T-helper 17 cell (primary cell): ENCODE results near the gene KRTAP12-1. TPM values are rescaled to one million over a fixed set of nuclear protein-coding genes. Genes with fewer than 3 reads are reported as not detected.
"Not testable (repeated sequence)": the region's sequence is repeated elsewhere in the genome, so short reads cannot be mapped to it uniquely, and the experiment has no call there.

Experiments
- ATAC-seq: fragments of 150-1000 bp; cut with Tn5 transposase; 2 replicates; pipeline ENCODE4 v1.10.0; 2021; ENCODE audit warnings: mild to moderate bottlenecking, moderate library complexity
- DNase-seq, 3 donors: peaks; one replicate each; pipeline versions ENCODE4 v3.0.0 to v3.0.0-alpha.2; 2020 to 2021
- H3K9me3 ChIP-seq: one replicate; pipeline ENCODE4 v1.7.0; 2013; ENCODE audit warnings: low read length, mild to moderate bottlenecking; ENCODE audit not compliant: control insufficient read depth, poor library complexity, severe bottlenecking
- H3K27ac Mint-ChIP-seq: one replicate; pipeline ENCODE4 v1.8.0; 2022; ENCODE audit warnings: mild to moderate bottlenecking, moderate library complexity, mixed read lengths
- H3K27me3 Mint-ChIP-seq: one replicate; pipeline ENCODE4 v1.8.0; 2022; ENCODE audit warnings: mixed read lengths
- H3K36me3 Mint-ChIP-seq: one replicate; pipeline ENCODE4 v1.8.0; 2022; ENCODE audit warnings: low read depth, mixed read lengths
- H3K4me1 Mint-ChIP-seq: one replicate; pipeline ENCODE4 v1.8.0; 2022; ENCODE audit warnings: mild to moderate bottlenecking, mixed read lengths
- H3K4me3 Mint-ChIP-seq: one replicate; pipeline ENCODE4 v1.8.0; 2022; ENCODE audit warnings: mild to moderate bottlenecking, moderate library complexity, mixed read lengths
- total RNA-seq, 4 donors: library from RNA in 2 of 4; stranded (reverse) in 2 of 4; gene quantifications; one replicate each; pipeline ENCODE4 v1.2.3 and lab custom pipeline; 2022 to 2026

Gene KRTAP12-1
- total RNA-seq, 2 donors from 2014 or later = not detected

- ATAC-seq = no peak
Observed at GRCh38 chr21:44700101-44701022, 18.4 kb upstream of the KRTAP12-1 start.

GRCh38 chr21:44699502-44700001 lies 17.6 kb upstream of the KRTAP12-1 start:
- ATAC-seq (no peak), DNase-seq (no peak)
- Mint-ChIP-seq H3K36me3 (peaks cover 17% of the 10 kb centered on the region), H3K27me3 (peaks cover 85% of the 10 kb centered on the region), H3K27ac (no peak overlapping the region), H3K4me1 (peaks cover 20% of the 10 kb centered on the region), H3K4me3 (no peak overlapping the region)
- H3K9me3 ChIP-seq = no peaks in the 10 kb centered on the region

More at GRCh38 chr21:44700101-44701022, 18.4 kb upstream of the KRTAP12-1 start:
- Mint-ChIP-seq H3K4me3 (no peak overlapping the region), H3K27me3 (peaks cover 93% of the 10 kb centered on the region), H3K4me1 (peaks cover 20% of the 10 kb centered on the region), H3K27ac (no peak overlapping the region), H3K36me3 (peaks cover 19% of the 10 kb centered on the region)
- no peaks in the 10 kb centered on the region for H3K9me3 ChIP-seq
- no peak for DNase-seq

GRCh38 chr21:44697811-44698734 lies 16.1 kb upstream of the KRTAP12-1 start:
- H3K36me3 Mint-ChIP-seq = peaks cover 17% of the 10 kb centered on the region
- no peak for DNase-seq
- no peak overlapping the region for H3K27ac Mint-ChIP-seq
- no peak for ATAC-seq
- H3K4me1 Mint-ChIP-seq = peaks cover 20% of the 10 kb centered on the region
- H3K4me3 Mint-ChIP-seq = no peak overlapping the region
- H3K27me3 Mint-ChIP-seq = peaks cover 73% of the 10 kb centered on the region
- H3K9me3 ChIP-seq = no peaks in the 10 kb centered on the region

- not testable (repeated sequence) for ATAC-seq, H3K27ac Mint-ChIP-seq, H3K9me3 ChIP-seq, DNase-seq
- peaks cover 66% of the 10 kb centered on the region for H3K27me3 Mint-ChIP-seq
- H3K4me1 Mint-ChIP-seq = peaks cover 18% of the 10 kb centered on the region
- peak within 1 kb of the TSS; percentile 19 for H3K4me3 Mint-ChIP-seq
- H3K36me3 Mint-ChIP-seq = peaks cover 12% of the 10 kb centered on the region
Observed at GRCh38 chr21:44697172-44697810, 15.3 kb upstream of the KRTAP12-1 start, which contains the start of gene KRTAP10-12. KRTAP10-12 (plus strand) TSS chr21:44697172; CDS start chr21:44697202, 30 bp downstream.

GRCh38 chr21:44696572-44696971 lies 14.6 kb upstream of the KRTAP12-1 start:
- H3K4me1 Mint-ChIP-seq = peaks cover 18% of the 10 kb centered on the region
- no peak for DNase-seq

GRCh38 chr21:44695641-44696040 lies 13.7 kb upstream of the KRTAP12-1 start:
- no peaks in the 10 kb centered on the region for H3K9me3 ChIP-seq
- Mint-ChIP-seq H3K4me3 (no peak overlapping the region), H3K4me1 (peaks cover 20% of the 10 kb centered on the region), H3K27me3 (peaks cover 49% of the 10 kb centered on the region), H3K27ac (peak overlapping the region; percentile 75), H3K36me3 (peaks cover 12% of the 10 kb centered on the region)
- no peak for DNase-seq
- ATAC-seq = no peak

More at GRCh38 chr21:44696572-44696971, 14.6 kb upstream of the KRTAP12-1 start:
- Mint-ChIP-seq H3K36me3 (peaks cover 12% of the 10 kb centered on the region), H3K27ac (no peak overlapping the region), H3K4me3 (no peak overlapping the region), H3K27me3 (peaks cover 58% of the 10 kb centered on the region)
- no peak for ATAC-seq
- H3K9me3 ChIP-seq = no peaks in the 10 kb centered on the region

GRCh38 chr21:44695184-44695583 lies 13.2 kb upstream of the KRTAP12-1 start:
- Mint-ChIP-seq H3K36me3 (peaks cover 12% of the 10 kb centered on the region), H3K4me3 (no peak overlapping the region), H3K4me1 (peaks cover 20% of the 10 kb centered on the region), H3K27ac (peak overlapping the region; percentile 75), H3K27me3 (peaks cover 45% of the 10 kb centered on the region)
- no peak for DNase-seq
- ATAC-seq = no peak
- H3K9me3 ChIP-seq = no peaks in the 10 kb centered on the region

- no peak for ATAC-seq
- Mint-ChIP-seq H3K36me3 (peaks cover 12% of the 10 kb centered on the region), H3K27ac (peak overlapping the region; percentile 75), H3K4me1 (peaks cover 20% of the 10 kb centered on the region), H3K4me3 (no peak overlapping the region), H3K27me3 (peaks cover 45% of the 10 kb centered on the region)
- DNase-seq = no peak
- no peaks in the 10 kb centered on the region for H3K9me3 ChIP-seq
Observed at GRCh38 chr21:44694776-44695175, 12.8 kb upstream of the KRTAP12-1 start.

- Mint-ChIP-seq H3K36me3 (peaks cover 7% of the 10 kb centered on the region), H3K4me1 (peaks cover 17% of the 10 kb centered on the region), H3K4me3 (no peak overlapping the region), H3K27me3 (peaks cover 31% of the 10 kb centered on the region), H3K27ac (no peak overlapping the region)
- ATAC-seq (no peak), DNase-seq (no peak)
- H3K9me3 ChIP-seq = no peaks in the 10 kb centered on the region
Observed at GRCh38 chr21:44692798-44693512, 11.0 kb upstream of the KRTAP12-1 start.

- H3K4me1 Mint-ChIP-seq = peaks cover 9% of the 10 kb centered on the region
- H3K36me3 Mint-ChIP-seq = peaks cover 8% of the 10 kb centered on the region
- no peaks in the 10 kb centered on the region for H3K9me3 ChIP-seq
- H3K4me3 Mint-ChIP-seq = no peak overlapping the region
- H3K27ac Mint-ChIP-seq = no peak overlapping the region
- ATAC-seq (no peak), DNase-seq (no peak)
- peaks cover 23% of the 10 kb centered on the region for H3K27me3 Mint-ChIP-seq
Observed at GRCh38 chr21:44691686-44692085, 9.7 kb upstream of the KRTAP12-1 start.

GRCh38 chr21:44689740-44690139 lies 7.8 kb upstream of the KRTAP12-1 start:
- H3K27ac Mint-ChIP-seq, H3K4me3 Mint-ChIP-seq, ATAC-seq, DNase-seq, H3K9me3 ChIP-seq, H3K36me3 Mint-ChIP-seq: not testable (repeated sequence)
- H3K27me3 Mint-ChIP-seq = peaks cover 21% of the 10 kb centered on the region
- H3K4me1 Mint-ChIP-seq = peaks cover 11% of the 10 kb centered on the region

GRCh38 chr21:44687671-44688070 lies 5.7 kb upstream of the KRTAP12-1 start:
- H3K4me1 Mint-ChIP-seq = peaks cover 17% of the 10 kb centered on the region
- no peaks in the 10 kb centered on the region for H3K9me3 ChIP-seq
- DNase-seq = no peak
- H3K4me3 Mint-ChIP-seq = no peak overlapping the region
- H3K36me3 Mint-ChIP-seq = peaks cover 7% of the 10 kb centered on the region
- H3K27ac Mint-ChIP-seq = no peak overlapping the region
- peaks cover 32% of the 10 kb centered on the region for H3K27me3 Mint-ChIP-seq
- ATAC-seq = no peak
